Subcutaneous adipose tissue (tissue), 4 donors: ENCODE measurements around the gene DNAJC13. TPM values are rescaled to one million over a fixed set of nuclear protein-coding genes. Genes with fewer than 3 reads are reported as not detected.

ENCODE experiments used
- CTCF ChIP-seq: fragments of 450-650 bp; IDR thresholded peaks from one replicate; pipeline ENCODE4 v1.5.1; 2016; ENCODE audit warnings: low read depth, mild to moderate bottlenecking, control low read depth, antibody characterized with exemption, moderate library complexity
- total RNA-seq, 4 donors: library from RNA; depleted of rRNA; stranded (reverse); fragments of >200 nt; gene quantifications; one replicate each; pipeline ENCODE4 v1.1.0, GENCODE V29; 2016

Gene DNAJC13
- total RNA-seq, 4 donors from 2014 or later = 55.6 to 79.7 (median 66.3) TPM

- no peak for TF ChIP-seq CTCF
These were observed 35.9 kb upstream of the DNAJC13 start for GRCh38 chr3:132381348-132381944.

- no peak for TF ChIP-seq CTCF
These were observed 35.0 kb upstream of the DNAJC13 start for GRCh38 chr3:132382267-132382666.

GRCh38 chr3:132382688-132383194 is 34.6 kb upstream of the DNAJC13 start:
- TF ChIP-seq CTCF = no peak

- no peak for TF ChIP-seq CTCF
These were observed 31.0 kb upstream of the DNAJC13 start for GRCh38 chr3:132386259-132386658.

GRCh38 chr3:132394320-132394719 is 23.0 kb upstream of the DNAJC13 start:
- no peak for TF ChIP-seq CTCF

- TF ChIP-seq CTCF = no peak
These were observed 22.2 kb upstream of the DNAJC13 start for GRCh38 chr3:132395126-132395525.

- no peak for TF ChIP-seq CTCF
These were observed 21.0 kb upstream of the DNAJC13 start for GRCh38 chr3:132396255-132396654.
